ENCODE results near the gene ZNF236.

DNA sequence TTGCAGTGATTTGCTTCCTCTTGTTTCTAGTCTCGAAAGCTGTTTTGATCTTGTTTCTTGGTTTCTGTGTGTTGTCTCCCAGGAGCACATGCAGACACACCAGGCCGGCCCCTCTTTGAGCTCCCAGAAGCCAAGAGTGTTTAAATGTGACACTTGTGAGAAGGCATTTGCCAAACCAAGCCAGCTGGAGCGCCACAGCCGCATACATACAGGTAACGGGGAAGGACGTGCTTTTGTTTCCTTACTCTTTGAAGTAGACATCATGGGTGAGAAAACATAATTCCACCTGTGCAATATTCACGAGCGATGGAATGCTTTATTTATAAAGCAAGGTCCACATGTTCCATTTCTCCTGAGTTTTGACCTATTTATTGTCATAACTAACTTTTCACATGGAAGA lies 137.2 kb downstream of the ZNF236 start:
- TF ChIP-seq, protein P1, sequence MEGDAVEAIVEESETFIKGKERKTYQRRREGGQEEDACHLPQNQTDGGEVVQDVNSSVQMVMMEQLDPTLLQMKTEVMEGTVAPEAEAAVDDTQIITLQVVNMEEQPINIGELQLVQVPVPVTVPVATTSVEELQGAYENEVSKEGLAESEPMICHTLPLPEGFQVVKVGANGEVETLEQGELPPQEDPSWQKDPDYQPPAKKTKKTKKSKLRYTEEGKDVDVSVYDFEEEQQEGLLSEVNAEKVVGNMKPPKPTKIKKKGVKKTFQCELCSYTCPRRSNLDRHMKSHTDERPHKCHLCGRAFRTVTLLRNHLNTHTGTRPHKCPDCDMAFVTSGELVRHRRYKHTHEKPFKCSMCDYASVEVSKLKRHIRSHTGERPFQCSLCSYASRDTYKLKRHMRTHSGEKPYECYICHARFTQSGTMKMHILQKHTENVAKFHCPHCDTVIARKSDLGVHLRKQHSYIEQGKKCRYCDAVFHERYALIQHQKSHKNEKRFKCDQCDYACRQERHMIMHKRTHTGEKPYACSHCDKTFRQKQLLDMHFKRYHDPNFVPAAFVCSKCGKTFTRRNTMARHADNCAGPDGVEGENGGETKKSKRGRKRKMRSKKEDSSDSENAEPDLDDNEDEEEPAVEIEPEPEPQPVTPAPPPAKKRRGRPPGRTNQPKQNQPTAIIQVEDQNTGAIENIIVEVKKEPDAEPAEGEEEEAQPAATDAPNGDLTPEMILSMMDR (IDR thresholded peaks at IDR 0.05; ENCODE audit: insufficient read depth, low read depth, low read length): no peak
- TF ChIP-seq EZH2 (IDR thresholded peaks at IDR 0.05; ENCODE audit: insufficient read depth, low read length): no peak
